ENCODE data around the gene GAD2.
A peak's percentile ranks its signal among the peaks of the same experiment; 100 is the strongest.

GAD2 gene

DNA sequence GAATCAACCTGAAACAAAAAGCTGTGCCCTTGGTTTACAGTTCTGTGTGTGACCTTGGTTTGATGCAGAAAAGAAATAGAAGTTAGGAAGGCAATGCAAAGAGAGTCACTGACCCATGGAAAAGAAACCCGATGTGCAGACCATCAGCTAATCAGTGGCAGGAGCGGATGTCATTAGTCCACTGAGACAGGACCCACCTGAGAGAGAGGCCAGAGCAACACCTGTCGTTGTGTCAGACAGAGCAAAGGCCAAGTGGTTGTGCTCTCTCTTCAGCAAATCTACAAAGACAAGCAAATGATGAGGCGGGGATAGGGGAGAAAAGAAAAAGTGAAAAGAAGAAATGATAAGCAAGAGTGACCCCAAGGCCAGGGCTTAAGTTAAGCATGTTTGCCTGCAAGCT lies 8.7 kb downstream of the GAD2 start:
- no peak for DNase-seq

DNA sequence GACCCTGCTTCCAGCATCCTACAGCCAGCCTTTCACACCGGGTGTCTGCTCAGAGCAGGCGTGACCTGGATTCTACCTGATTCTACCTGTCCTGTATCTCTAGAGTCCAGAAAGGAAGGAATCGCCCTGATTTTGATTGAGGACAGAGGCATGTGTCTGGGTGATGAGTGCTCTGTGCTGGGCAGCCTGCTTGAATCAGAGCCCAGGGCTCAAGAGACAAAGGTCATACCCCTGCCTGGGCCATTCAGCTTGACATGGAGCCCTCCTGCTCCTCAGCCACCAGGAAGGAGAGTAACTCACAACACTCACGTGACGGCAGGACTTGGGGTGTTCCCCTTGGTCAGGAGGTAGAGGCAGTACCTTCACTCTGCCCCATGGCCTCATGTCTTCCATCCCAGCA lies 11.2 kb downstream of the GAD2 start:
- no peak for DNase-seq

DNA sequence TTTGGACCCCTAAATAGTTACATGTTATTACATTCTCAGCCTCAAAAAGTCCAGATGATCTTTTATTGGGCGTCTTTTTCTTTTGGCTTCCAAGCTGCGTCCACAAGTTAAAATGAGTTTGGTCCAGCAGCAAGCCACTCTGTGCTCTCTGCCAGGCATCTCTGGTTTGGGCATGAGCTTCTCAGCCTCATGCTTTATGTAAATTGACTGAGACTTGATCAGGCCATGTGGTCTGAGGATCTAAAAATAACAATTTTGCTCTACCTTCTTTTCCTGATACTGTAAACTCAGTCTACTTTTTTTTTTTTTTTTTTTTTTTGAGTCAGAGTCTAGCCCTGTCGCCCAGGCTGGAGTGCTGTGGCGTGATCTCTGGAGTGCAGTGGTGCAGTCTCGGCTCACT lies 15.6 kb downstream of the GAD2 start:
- no peak for DNase-seq

DNA sequence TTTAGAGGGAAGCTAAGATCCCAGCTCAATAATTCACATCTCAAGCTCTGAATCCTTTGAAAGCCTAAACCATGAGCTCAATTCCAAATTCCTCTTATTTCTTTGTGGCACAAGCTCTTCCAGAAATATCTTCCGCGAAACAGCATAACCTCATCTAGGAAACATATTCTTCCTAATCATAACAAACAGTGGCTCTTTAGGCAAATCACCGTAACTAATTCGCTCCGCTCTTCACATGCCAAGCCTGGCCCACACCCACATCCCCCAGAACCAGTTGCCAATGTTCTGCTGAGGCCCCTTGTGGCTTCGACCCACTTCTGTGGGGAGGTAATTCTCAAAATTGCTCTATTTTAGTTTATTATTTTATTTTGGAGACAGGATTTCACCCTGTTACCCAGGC lies 19.2 kb downstream of the GAD2 start:
- no peak for DNase-seq

DNA sequence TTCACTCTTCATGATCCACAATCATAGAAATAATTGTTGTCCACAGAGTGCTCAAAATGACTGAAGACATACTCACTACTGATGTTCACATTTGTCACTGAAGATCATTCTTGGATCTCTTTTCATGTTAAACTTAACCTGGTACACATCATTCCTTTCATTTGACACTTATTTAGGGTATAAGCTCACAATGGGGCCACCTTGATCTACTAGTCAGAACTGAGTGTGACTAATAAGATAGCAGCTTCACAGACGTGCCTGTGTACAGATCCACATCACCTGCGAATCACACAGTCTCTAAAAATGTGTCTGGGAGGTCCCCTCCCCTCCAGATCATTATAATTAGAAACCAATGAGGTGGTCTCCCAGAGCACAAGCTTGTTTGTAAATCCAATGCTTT lies 21.8 kb downstream of the GAD2 start:
- DNase-seq = no peak

DNA sequence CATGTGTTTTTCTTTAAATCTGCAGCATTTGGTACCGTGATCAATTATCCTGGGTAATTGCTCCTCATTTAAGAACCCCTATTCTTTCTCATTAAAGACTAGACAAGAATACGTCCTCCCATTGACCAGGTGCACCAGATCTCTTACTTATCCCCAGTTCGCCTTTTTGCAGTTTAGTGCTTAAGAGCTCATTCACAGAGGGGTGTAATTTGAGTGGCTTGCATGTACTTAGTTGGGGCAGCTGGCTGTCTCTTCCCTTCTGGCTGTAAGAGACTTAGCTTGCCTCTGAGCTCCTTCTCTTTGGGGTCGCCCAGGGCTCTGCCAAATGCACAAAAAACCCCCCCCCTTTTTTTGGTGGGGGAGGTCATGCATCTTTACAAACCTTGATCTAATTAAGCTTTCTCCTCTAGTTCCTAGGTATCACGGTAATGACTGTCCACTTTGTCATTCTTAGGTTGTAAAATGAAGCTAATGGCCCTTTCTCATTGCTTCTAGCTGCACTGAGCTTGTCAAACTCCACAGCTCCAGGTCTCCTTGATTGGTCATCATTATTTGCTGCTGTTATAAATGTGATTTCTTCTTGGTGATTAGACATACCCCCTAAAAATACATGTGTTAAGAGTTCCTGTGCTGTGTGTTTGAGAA lies 26.3 kb downstream of the GAD2 start:
- no peak for DNase-seq

DNA sequence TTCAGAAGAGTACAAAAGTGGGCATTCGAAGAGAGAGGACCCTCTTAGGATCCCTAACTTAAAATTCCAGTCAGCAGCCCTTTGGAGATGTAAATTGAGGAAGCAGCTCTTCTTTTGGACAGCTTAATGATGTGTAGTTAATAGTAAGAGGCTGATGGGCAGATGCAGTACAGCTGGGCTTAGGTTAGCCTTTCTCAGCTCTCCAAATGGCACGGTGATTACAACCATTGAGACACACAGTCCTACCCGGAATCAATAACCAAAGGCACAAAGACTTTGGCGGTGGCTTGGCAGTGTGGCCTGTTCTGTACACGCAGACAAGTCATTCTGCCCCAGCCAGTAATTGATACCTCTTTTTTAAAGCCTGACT lies 26.8 kb downstream of the GAD2 start:
- DNase-seq = no peak

DNA sequence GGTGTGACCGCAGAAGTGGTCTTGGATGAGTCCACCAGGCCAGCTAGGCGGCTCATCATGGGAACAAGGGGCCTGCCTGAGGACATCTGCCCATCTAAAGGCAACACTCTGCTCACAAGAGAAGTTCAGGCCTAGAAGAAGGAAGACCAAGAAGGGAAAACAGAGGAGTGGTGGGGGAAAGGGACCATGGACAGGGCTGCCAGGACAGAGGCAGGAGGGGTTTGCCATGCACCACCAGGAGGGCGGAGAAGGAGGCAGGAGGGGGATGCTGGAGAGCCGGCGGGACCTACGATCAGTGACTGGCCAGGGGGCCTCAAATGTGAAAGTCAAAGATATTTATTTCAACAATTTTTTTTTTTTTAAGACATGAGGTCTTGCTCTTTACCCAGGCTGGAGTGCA lies 33.1 kb downstream of the GAD2 start:
- DNase-seq = no peak

DNA sequence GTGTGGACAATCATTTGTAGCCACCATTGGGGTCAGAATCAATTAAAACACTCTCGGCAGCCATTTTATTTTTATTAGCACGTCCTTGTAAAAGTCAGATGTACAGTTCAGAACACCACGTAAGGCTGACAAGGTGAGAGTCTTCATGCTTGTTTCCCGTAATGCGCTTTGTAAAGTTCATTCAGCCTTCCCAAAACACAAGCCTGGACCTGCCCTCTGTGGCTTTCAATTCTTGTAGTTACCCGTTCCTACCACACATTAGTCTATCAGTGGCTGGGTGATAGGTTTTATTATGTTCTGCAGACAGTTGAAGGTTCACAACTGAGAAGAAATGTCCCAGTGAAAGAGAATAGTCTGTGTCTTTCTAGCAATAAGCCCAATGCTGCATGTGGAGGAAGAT lies 35.4 kb downstream of the GAD2 start:
- no peak for DNase-seq

DNA sequence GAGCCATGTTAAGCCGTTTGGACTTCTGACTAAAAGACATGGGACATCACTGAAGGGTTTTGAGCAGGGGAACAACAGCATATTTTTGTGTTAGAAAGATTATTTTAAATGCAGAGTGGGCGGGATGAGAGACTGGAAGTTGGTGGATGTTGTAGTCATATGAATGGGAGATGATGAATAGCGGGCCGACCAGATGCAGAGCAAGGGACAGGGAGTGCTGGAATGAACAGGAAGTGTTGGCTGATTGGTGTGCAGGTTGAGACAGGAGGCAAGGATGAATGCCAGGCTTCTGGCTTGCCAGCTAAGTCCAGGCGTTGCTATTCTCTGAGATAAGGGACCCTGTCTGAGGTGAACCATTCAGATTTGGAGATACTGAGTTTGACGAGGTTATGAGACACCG lies 38.0 kb downstream of the GAD2 start:
- no peak for DNase-seq

DNA sequence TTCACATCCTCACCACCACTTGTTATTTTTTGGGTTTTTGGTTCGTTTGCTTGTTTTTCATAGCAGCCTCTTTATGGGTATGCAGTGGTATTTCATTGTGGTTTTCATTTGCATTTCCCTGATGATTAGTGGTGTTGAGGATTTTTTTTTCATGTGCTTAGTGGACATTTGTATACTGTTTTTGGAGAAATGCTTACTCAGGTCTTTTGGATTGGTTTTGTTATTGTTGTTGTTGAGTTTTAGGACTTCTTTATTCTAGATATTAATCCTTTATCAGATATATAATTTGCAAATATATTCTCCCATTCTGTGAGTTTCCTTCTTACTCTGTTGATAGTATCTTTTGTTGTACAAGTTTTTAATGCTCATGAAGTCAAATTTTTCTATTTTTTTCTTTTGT lies 42.8 kb downstream of the GAD2 start:
- no peak for DNase-seq

DNA sequence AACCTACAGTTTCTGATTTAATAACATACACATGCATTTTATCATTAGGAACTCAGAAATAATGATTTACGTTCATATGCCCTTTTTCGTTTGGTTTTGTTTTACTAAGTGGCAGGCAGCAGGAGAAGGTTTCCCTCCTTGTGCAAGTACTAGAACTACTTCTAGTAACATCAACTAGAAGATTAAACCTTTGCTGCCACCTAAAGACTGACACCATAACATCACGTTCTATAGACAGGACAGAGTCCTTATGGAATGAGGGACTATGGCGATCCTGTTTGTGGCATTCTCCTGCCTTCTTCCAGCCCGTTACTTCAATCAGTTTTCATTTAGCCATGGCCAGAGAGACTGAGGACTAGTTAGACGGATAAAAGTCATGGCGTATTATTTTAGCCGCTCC lies 53.2 kb downstream of the GAD2 start:
- peak; percentile 26 for DNase-seq

DNA sequence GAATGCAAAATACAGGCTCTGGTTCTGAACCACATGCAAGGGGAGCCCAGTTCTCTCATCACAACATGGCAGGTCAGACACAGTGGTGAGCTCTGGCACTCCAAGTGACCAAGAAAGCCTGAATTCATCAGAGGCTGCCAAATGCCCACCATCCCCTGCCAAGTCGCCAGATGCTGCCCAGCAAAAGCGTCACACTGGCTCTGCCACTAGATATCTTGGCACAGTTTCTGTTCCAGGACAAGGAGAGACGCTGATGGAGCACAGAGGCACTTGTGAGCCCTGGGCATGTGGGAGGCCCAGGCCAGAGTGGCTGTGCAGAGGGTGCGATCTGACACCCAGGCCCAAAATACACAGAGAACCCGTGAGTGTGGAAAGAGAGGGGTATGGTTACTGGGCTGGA lies 57.8 kb downstream of the GAD2 start:
- no peak for DNase-seq

DNA sequence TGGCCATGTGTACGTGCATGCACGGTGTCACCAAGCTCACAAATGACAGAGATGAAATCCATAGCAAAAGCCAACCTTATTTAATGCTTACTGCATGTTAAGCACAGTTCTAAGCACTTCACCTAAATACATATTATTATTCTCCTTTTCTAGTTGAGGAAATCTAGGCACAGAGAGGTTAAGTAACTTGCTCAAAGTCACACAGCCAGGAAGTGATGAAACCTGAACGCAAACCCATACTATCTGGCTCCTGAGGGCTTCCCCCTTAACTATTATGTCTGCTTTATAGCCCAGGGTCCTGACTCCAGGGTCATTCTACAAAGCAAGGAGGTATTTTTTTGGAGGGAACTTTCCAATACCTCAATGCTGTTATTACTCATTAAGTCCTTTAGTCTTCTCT lies 61.7 kb downstream of the GAD2 start:
- DNase-seq = no peak

DNA sequence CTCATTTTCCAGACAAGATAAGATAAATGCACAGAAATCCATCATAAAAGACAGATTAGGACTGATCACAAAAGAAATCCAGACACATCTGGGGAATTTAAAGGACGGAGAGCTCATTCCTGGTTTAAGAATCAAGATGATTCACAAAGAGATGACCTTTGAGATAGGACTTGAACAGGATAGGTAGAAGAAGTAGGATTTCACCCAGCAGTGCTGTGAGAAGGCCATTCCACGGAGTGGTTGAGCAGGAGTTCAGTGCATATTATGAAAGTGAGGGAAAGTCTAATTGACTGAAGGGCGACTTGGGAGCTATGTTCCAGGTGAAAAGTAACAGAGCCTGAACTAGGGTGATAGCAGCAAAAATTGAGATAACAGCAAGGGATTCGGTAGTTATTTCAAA lies 73.7 kb downstream of the GAD2 start:
- DNase-seq = no peak

DNA sequence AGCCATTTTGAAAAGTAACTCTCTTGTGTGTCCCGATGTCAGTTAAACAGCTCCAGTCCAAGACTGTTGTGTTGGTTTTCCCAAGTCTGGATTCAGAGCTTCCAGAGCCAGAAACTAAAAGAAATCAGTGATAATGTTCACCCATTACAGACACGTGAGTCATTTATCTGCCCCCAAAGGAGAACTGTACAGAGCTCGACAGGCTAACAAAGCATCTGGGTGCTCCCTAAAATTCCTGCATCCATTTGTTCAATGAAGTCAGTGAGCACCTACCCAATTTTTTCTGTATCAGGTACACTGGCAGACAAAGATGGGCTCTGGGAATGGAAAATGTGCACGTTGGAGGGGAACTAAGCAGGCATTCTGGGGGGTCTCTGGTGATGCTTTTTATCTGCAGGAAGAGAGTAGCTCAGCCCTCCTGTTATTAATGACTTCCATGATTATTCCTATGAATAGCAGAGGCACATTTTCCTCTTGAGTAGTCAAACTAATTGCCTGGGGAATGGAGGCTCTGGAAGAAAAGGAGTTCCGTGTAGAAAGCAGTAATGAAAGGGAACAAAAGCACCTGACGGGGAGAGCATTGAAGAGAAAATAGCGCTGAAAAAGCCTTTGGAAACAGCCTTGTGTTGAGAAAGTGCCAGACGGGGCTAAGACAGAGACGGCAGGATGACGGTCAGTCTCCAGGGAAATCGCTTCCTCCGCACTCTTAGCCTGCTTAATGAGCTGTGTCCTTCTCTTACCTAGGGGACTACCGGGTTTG lies 75.3 kb downstream of the GAD2 start:
- no peak for DNase-seq

DNA sequence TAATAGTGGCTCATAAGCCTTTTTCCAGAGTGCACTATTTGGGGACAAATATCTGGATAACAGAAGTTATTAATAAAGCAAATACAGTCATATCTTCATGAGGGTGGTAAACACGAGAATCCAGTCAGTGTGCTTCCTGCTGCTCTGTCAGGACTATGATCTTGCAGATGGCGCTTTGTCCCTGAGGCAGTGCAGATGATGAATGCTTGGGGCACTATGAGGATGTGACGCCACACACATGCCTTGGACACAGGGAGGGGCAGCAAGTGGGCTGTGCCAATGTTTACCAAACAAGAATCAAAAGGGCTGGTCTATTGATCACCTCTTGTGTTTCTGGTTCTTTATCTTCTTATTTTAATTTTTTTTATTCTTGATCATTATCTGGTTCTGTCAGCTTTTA lies 79.8 kb downstream of the GAD2 start:
- no peak for DNase-seq

DNA sequence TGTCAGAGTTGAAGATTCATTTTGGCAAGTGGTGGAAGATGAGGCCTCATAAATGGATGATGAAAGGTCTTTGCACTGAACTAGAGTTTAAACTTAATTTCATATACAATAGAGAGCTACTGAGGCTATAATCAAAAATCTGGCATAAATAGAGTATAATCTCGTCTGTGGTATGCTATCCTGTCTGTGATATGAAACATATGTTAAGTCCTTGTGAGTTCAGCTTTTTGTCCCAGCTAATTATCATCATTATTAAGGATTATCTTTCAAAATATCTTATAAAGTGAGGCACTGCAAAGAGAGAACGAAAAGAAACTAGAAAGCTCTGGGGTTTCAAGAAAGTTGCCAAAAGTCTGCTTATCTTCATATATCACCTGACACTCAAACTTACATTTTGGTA lies 83.4 kb downstream of the GAD2 start:
- no peak for DNase-seq

DNA sequence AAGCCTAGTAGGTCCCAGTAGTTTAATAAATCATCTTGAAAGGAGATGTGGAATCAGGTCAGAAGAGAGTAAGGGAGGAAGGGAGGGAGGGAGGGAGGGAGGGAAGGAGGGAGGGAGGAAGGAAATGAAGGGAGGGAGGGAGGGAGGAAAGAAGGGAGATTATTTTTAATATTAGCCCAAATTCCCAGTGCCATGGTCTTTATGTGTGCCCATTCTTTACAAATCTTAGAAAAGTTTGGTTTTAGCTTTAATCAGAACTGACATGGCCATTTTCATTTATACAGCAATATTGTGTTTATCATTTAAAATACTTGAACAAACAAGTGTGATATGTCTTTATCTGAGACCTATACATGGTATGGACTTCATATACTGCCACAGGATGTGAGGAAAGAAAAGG lies 86.8 kb downstream of the GAD2 start:
- DNase-seq = no peak

DNA sequence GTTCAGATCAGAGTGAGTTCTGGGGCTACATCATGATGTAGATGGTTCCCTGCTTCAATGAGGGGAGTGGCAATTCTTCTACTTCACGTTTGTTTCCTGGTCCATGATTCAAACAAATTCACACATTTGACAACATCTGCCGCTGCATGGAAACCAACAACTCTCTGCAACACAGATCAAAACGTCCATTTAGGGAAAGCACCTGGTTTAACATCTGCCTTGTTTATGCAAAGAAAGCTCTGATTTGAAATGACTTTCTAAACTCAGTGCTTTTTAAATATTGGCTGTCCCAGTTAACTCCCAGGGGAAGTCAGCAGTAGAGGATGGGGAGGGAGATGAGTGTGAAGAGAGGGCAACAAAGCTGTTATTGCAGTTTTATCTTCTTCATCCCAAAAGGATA lies 93.8 kb downstream of the GAD2 start:
- no peak for DNase-seq

DNA sequence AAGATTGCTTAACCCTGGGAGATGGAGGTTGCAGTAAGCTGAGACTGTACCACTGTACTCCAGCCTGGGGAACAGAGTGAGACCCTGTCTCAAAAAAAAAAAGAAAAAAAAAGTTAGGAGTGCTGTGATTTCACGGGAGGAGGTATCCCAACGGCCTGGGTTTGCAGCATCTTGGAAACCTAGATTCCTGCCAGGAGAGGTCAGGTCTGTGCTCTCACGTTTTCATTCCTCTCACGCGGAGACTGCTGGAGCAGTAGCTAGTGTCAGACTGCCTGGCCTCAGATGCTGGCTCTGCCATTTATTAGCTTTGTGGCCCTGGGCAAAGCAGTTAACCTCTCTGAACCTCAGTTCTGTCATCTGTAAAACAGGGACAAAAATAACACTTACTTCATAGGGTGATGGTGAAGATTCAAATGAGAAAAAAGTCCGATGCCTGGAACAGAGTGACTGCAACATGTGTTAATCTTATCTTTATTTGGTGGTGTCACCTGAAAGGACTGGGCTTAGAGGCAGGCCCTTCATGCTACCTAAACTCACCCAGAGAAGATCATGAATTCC lies 94.9 kb downstream of the GAD2 start:
- DNase-seq = no peak

DNA sequence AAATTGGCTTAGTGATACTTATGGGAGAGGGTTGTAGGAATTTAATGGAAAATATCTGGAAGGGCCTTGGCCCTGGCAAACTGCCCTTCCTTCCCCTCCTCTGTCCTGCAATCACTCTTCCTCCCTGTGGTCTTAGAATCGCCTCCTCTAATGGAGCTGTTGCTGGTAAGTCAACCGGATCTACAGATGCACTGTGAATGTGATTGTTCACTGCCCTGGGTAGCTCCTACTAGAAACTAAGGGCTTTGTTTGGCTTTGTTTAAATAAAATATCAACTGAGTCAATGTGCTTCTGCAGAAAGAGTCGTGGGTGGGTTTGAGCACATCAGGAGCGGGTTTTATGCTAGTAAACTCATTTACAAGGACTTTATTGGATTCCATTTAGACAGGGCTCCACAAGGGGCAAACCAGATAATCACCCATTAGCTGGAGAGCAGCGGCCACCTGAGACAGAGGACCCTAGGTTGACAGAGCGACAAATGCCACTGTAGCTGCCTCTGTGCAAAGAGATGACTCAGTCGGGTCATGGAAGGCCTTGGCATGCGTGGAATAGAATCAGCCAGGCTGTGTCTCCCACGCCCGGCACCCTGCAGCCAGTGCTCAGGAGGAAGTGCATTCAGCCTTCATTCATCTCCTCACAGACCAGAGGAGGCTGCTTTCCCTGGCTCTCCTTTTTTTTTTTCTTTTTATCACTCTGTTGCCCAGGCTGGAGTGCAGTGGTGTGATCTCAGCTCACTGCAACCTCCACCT lies 97.9 kb downstream of the GAD2 start:
- DNase-seq = no peak

DNA sequence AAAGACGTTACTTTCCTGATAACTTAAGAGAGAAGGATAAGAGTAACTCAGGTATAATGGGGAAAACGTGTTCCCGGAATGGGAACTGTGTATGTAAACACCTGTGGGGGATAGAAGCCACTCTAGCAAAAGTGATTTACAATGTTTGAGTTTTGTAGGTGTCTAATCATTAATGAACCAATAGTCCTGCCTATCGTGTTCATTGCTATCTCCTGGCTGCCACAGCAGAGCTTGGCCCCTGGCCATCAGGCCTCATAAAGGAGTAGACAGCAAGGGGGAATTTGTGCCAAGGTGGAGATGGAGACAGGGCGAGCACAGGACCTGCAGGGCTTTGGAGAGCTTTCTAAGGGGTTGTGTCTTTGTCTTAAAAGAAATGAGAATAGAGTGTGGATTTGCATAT lies 102.1 kb downstream of the GAD2 start:
- DNase-seq = no peak

DNA sequence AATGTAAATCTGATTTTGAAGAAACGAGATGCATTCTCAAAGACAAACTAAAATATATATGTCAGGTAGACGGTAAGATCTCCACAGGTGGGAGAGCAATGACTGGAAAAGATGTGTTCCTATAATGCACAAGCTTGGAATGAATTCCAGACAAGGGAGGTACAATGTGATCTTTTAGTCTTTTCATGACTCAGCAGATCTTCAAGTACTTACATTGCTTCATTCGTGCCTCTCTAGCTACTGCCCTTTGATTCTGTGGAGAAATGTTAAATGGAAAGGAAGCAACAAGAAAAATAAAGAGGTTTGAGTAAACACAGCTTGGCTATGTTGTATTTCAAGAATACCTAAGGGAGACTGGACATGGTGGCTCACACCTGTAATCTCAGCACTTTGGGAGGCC lies 106.6 kb downstream of the GAD2 start:
- no peak for DNase-seq

Measured in kidney glomerular epithelial cell (primary cell).